ENCODE data around the gene CFTR.
"Not testable (repeated sequence)": the region's sequence is repeated elsewhere in the genome, so short reads cannot be mapped to it uniquely, and the experiment has no call there.

DNA sequence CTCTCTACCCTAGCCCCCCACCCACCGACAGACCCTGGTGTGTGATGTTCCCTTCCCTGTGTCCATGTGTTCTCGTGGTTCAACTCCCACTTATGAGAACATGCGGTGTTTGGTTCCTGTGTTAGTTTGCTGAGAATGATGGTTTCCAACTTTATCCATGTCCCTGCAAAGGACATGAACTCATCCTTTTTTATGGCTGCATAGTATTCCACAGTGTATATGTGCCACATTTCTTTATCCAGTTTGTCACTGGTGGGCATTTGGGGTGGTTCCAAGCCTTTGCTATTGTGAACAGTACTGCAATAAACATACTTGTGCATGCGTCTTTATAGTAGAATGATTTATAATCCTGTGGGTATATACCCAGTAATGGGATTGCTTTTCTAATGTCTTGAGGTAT, 228.3 kb downstream of the CFTR start:
- TF ChIP-seq CTCF, POLR2A (IDR thresholded peaks at IDR 0.05): not testable (repeated sequence)

Data from thyroid gland (tissue), 4 donors.